PFSK-1 (cell line): ENCODE results near the gene GIPC1.

Source experiments
- POLR2AphosphoS5 ChIP-seq: IDR thresholded peaks from 2 replicates; pipeline ENCODE4 v1.6.1; 2012; ENCODE audit warnings: low read depth, mild to moderate bottlenecking, control low read depth, low read length, moderate library complexity
- SIN3A ChIP-seq: IDR thresholded peaks from 2 replicates; pipeline ENCODE4 v1.6.1; 2012; ENCODE audit warnings: mild to moderate bottlenecking, low read length, moderate library complexity, borderline replicate concordance; ENCODE audit not compliant: insufficient read depth
- TAF1 ChIP-seq: IDR thresholded peaks from 2 replicates; pipeline ENCODE4 v1.6.1; 2012; ENCODE audit warnings: low read length, control low read depth, borderline replicate concordance; ENCODE audit not compliant: insufficient read depth
- TF ChIP-seq, protein P1 (sequence below), 2 experiments: IDR thresholded peaks; 2 replicates each; pipeline versions ENCODE4 v1.6.1 to v1.8.0; 2011 to 2012; ENCODE audit warnings: low read depth in 2 of 2, low read length in 2 of 2, control low read depth in 1 of 2, inconsistent platforms in 1 of 2, mild to moderate bottlenecking in 1 of 2, moderate library complexity in 1 of 2; ENCODE audit not compliant: insufficient read depth in 1 of 2

DNA sequence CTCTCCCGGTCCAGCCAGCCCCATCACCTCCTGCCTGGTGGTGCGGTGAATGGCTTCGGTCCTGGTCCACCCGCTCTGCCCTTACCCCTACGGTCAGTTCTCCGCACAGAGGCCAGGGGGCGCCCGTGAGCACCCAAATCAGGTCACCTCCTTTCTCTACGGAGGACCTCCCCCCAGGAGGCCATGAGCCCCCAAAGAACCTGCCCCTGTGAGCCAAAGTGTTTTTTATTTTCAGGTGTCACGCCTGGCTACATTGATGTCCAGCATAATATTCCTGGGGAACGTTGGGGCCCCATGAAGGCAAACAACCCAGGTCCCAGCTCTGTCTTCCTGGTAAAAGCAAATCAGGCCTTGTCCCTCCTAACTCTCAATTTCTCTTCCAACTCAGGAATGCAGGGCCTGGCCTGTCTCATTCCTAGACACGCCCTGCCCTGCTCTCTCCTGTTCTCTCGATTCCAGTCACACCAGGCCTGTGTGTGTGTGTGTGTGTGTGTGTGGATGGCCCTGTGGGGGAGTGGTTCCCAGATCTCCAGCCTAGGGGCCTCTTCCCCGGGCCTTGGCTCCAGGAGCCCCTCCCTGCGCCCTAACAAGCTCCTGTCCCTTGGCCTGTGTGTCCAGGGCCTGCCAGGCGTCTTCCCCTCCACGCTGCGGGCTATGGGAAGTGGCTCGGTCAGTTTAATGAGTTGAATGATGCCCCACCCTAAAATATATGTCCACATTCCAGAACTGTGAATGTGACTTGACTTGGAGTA is 9.7 kb upstream of the GIPC1 start:
- TF ChIP-seq POLR2AphosphoS5, result no peak
- TF ChIP-seq TAF1, result no peak
- TF ChIP-seq, protein P1, sequence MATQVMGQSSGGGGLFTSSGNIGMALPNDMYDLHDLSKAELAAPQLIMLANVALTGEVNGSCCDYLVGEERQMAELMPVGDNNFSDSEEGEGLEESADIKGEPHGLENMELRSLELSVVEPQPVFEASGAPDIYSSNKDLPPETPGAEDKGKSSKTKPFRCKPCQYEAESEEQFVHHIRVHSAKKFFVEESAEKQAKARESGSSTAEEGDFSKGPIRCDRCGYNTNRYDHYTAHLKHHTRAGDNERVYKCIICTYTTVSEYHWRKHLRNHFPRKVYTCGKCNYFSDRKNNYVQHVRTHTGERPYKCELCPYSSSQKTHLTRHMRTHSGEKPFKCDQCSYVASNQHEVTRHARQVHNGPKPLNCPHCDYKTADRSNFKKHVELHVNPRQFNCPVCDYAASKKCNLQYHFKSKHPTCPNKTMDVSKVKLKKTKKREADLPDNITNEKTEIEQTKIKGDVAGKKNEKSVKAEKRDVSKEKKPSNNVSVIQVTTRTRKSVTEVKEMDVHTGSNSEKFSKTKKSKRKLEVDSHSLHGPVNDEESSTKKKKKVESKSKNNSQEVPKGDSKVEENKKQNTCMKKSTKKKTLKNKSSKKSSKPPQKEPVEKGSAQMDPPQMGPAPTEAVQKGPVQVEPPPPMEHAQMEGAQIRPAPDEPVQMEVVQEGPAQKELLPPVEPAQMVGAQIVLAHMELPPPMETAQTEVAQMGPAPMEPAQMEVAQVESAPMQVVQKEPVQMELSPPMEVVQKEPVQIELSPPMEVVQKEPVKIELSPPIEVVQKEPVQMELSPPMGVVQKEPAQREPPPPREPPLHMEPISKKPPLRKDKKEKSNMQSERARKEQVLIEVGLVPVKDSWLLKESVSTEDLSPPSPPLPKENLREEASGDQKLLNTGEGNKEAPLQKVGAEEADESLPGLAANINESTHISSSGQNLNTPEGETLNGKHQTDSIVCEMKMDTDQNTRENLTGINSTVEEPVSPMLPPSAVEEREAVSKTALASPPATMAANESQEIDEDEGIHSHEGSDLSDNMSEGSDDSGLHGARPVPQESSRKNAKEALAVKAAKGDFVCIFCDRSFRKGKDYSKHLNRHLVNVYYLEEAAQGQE (IDR thresholded peaks at IDR 0.05; ENCODE audit: insufficient read depth in 1 of 2, low read depth in 2 of 2, low read length in 2 of 2), result no peak
- no peak for TF ChIP-seq SIN3A
